K562 (cell line): ENCODE data around the gene CDYL2. TPM values are rescaled to one million over a fixed set of nuclear protein-coding genes. Genes with fewer than 3 reads are reported as not detected.

Experiments used
- CHD1 ChIP-seq: fragments of 200-600 bp; sonication (generic); IDR thresholded peaks from one replicate; pipeline ENCODE4 v1.6.1; 2012; ENCODE audit warnings: mild to moderate bottlenecking, moderate library complexity, low read length, inconsistent platforms
- CHD7 ChIP-seq: fragments of 200-600 bp; sonication (generic); IDR thresholded peaks from one replicate; pipeline ENCODE4 v1.6.1; 2012; ENCODE audit warnings: mild to moderate bottlenecking, low read depth, low read length, inconsistent platforms
- POLR3G ChIP-seq: IDR thresholded peaks from 2 replicates; pipeline ENCODE4 v1.6.1; 2011; ENCODE audit not compliant: insufficient read length, insufficient replicate concordance; ENCODE audit errors: extremely low read depth
- ZNF551 ChIP-seq: fragments of 250-450 bp; sonication (Bioruptor Pico); IDR thresholded peaks from 2 replicates; pipeline ENCODE4 v1.5.0; 2021; ENCODE audit warnings: mild to moderate bottlenecking, moderate library complexity
- polyA plus RNA-seq, 8 experiments: library from polyadenylated mRNA; depleted of rRNA in 4 of 8; stranded (reverse) in 5 of 8; unstranded in 3 of 8; fragments of >200 nt; fragmentation: Nextera tagmentation in 2 of 8; fragmentation: Illumina TruSeq in 1 of 8; extraction: Ambion mirVana in 2 of 8; extraction: Trizol in 1 of 8; gene quantifications; 2 replicates each; pipeline versions ENCODE4 v1.2.1 to v1.2.3, GENCODE V29; 2011 to 2014; ENCODE audit warnings: inconsistent platforms in 1 of 8, missing spikeins in 1 of 8
- total RNA-seq, 7 experiments: library from RNA; depleted of rRNA in 6 of 7; stranded (reverse); fragments of >200 nt in 6 of 7; fragmentation: Illumina TruSeq in 2 of 7; extraction: Trizol in 2 of 7; gene quantifications; 2 replicates each; pipeline versions ENCODE4 v1.2.1 to v1.2.3, GENCODE V29; 2011 to 2021; ENCODE audit warnings: low replicate concordance in 1 of 7

Gene CDYL2
- total and polyA plus RNA-seq, 9 of the 15 experiments (the other 6 are each of a cell fraction or from before 2014, with no cell fraction given): under 0.01 to 0.04 (median 0.01) TPM; not detected in 6

- no peak for TF ChIP-seq ZNF551 (CRISPR knock-in tag)
- TF ChIP-seq CHD1: no peak
- no peak for TF ChIP-seq CHD7
- TF ChIP-seq POLR3G: no peak
These were observed 96.7 kb downstream of the CDYL2 start (continued) for GRCh38 chr16:80707686-80708085.
